ENCODE measurements around the gene ISG20L2. TPM values are rescaled to one million over a fixed set of nuclear protein-coding genes. Genes with fewer than 3 reads are reported as not detected.

The ISG20L2 gene
- total and polyA plus RNA-seq, 2 experiments from 2014 or later, result 16.4 to 22.4 TPM

- Histone ChIP-seq H3K9me3 (ENCODE audit: low read depth) (no peaks in the 10 kb centered on the region), H3K79me2 (peaks cover 5% of the 10 kb centered on the region), H3K36me3 (replicated peaks; ENCODE audit: insufficient read depth, low read depth) (no peaks in the 10 kb centered on the region), H3K9me2 (replicated peaks; ENCODE audit: insufficient read depth) (no peaks in the 10 kb centered on the region), H3K4me3 (no peak overlapping the region), H3K4me1 (ENCODE audit: insufficient read depth) (peaks cover 54% of the 10 kb centered on the region), H2AFZ (no peak overlapping the region), H4K20me1 (ENCODE audit: insufficient read depth, poor library complexity, severe bottlenecking) (no peaks in the 10 kb centered on the region), H3K27me3 (no peaks in the 10 kb centered on the region), H3K4me2 (peak overlapping the region; percentile 75), H3K27ac (peak overlapping the region; percentile 96)
- TF ChIP-seq EZH2 (IDR thresholded peaks at IDR 0.05; ENCODE audit: borderline replicate concordance), result no peak
- TF ChIP-seq, protein P1, sequence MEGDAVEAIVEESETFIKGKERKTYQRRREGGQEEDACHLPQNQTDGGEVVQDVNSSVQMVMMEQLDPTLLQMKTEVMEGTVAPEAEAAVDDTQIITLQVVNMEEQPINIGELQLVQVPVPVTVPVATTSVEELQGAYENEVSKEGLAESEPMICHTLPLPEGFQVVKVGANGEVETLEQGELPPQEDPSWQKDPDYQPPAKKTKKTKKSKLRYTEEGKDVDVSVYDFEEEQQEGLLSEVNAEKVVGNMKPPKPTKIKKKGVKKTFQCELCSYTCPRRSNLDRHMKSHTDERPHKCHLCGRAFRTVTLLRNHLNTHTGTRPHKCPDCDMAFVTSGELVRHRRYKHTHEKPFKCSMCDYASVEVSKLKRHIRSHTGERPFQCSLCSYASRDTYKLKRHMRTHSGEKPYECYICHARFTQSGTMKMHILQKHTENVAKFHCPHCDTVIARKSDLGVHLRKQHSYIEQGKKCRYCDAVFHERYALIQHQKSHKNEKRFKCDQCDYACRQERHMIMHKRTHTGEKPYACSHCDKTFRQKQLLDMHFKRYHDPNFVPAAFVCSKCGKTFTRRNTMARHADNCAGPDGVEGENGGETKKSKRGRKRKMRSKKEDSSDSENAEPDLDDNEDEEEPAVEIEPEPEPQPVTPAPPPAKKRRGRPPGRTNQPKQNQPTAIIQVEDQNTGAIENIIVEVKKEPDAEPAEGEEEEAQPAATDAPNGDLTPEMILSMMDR (IDR thresholded peaks at IDR 0.05; ENCODE audit: poor library complexity), result no peak
- no peak for TF ChIP-seq EZH2phosphoT487 (IDR thresholded peaks at IDR 0.05; ENCODE audit: low read depth, severe bottlenecking, unreplicated experiment)
- no peak for DNase-seq (ENCODE audit: low spot score)
- WGBS (ENCODE audit: low lambda C conversion rate, missing lambda C conversion rate), result 70% methylated on average over 8 of the region's 8 CpGs
Measured at GRCh38 chr1:156690675-156691036, 37.9 kb downstream of the ISG20L2 start.

DNA sequence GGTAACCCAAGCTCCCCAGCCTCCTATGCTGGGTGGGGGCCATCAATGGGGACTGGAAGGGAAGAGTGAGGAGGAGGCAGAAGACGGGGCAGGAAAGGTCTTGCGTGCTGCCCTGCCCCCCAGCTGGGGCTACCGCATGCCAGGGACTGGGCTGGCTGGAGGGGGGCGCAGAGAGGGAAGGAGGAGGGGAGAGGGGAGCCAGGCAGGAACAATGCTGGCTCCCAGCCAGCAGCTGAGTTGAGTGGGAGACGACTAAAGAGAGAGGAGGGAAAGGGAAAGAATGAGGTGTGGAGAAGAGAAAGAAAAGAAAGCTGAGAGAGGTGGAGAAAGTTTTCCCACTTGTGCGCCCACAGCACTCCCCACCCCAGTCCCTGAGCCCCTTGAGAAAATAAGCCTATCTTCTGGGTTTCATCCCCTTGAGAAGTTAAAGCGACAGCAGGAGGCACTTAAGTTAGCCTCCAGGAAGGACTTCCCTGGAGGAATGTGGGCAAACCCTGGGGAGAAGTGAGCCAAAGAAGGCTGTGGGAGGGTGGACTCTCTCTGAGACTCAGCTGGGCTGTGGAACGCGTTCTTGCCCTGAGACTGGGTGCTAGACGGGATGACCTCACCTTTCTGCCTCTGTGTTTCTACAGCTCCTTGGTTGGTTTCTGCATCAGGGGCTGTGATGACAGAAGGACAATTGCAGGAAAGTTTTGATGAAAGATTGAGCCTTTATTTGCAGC, 38.5 kb downstream of the ISG20L2 start:
- Histone ChIP-seq H2AFZ (no peak overlapping the region), H3K9me2 (replicated peaks; ENCODE audit: insufficient read depth) (no peaks in the 10 kb centered on the region), H3K4me2 (peak overlapping the region; percentile 75), H3K9me3 (ENCODE audit: low read depth) (no peaks in the 10 kb centered on the region), H3K4me3 (no peak overlapping the region), H4K20me1 (ENCODE audit: insufficient read depth, poor library complexity, severe bottlenecking) (no peaks in the 10 kb centered on the region), H3K36me3 (replicated peaks; ENCODE audit: insufficient read depth, low read depth) (no peaks in the 10 kb centered on the region), H3K4me1 (ENCODE audit: insufficient read depth) (peaks cover 54% of the 10 kb centered on the region), H3K27ac (peak overlapping the region; percentile 96), H3K79me2 (peaks cover 5% of the 10 kb centered on the region), H3K27me3 (no peaks in the 10 kb centered on the region)
- DNase-seq (ENCODE audit: low spot score), result peak; percentile 75
- TF ChIP-seq, protein P1 (IDR thresholded peaks at IDR 0.05; ENCODE audit: poor library complexity), result no peak
- no peak for TF ChIP-seq EZH2phosphoT487 (IDR thresholded peaks at IDR 0.05; ENCODE audit: low read depth, severe bottlenecking, unreplicated experiment)
- TF ChIP-seq EZH2 (IDR thresholded peaks at IDR 0.05; ENCODE audit: borderline replicate concordance), result no peak
- 25% methylated on average over 9 of the region's 10 CpGs for WGBS (ENCODE audit: low lambda C conversion rate, missing lambda C conversion rate)

- Histone ChIP-seq H3K36me3 (replicated peaks; ENCODE audit: insufficient read depth, low read depth) (no peaks in the 10 kb centered on the region), H2AFZ (peak overlapping the region; percentile 46), H3K27me3 (no peaks in the 10 kb centered on the region), H3K4me3 (no peak overlapping the region), H3K9me2 (replicated peaks; ENCODE audit: insufficient read depth) (no peaks in the 10 kb centered on the region), H3K9me3 (ENCODE audit: low read depth) (no peaks in the 10 kb centered on the region), H3K27ac (peak overlapping the region; percentile 96), H3K4me2 (peak overlapping the region; percentile 75), H3K4me1 (ENCODE audit: insufficient read depth) (peaks cover 47% of the 10 kb centered on the region), H4K20me1 (ENCODE audit: insufficient read depth, poor library complexity, severe bottlenecking) (no peaks in the 10 kb centered on the region), H3K79me2 (peaks cover 5% of the 10 kb centered on the region)
- WGBS (ENCODE audit: low lambda C conversion rate, missing lambda C conversion rate), result under 1% methylated on average over 23 of the region's 23 CpGs
- peak; percentile 93 for DNase-seq (ENCODE audit: low spot score)
- TF ChIP-seq, protein P1 (IDR thresholded peaks at IDR 0.05; ENCODE audit: poor library complexity), result peak; percentile 96
- TF ChIP-seq EZH2phosphoT487 (IDR thresholded peaks at IDR 0.05; ENCODE audit: low read depth, severe bottlenecking, unreplicated experiment), result no peak
- TF ChIP-seq EZH2 (IDR thresholded peaks at IDR 0.05; ENCODE audit: borderline replicate concordance), result no peak
Measured at GRCh38 chr1:156689035-156689952, 39.3 kb downstream of the ISG20L2 start.

Data from hepatocyte (in vitro differentiated cells).